Subcutaneous adipose tissue (tissue), 4 donors: Measurements from ENCODE around the gene GULP1. TPM values are rescaled to one million over a fixed set of nuclear protein-coding genes. Genes with fewer than 3 reads are reported as not detected.

Source experiments
- total RNA-seq, 4 donors: library from RNA; depleted of rRNA; stranded (reverse); fragments of >200 nt; gene quantifications; one replicate each; pipeline ENCODE4 v1.1.0, GENCODE V29; 2016
- TF ChIP-seq, protein P1 (sequence below): fragments of 450-650 bp; IDR thresholded peaks from one replicate; pipeline ENCODE4 v1.5.1; 2016; ENCODE audit warnings: low read depth, mild to moderate bottlenecking, control low read depth, antibody characterized with exemption, moderate library complexity

GULP1 gene
- total RNA-seq, 4 donors from 2014 or later, result 13.3 to 42.2 (median 30.3) TPM

DNA sequence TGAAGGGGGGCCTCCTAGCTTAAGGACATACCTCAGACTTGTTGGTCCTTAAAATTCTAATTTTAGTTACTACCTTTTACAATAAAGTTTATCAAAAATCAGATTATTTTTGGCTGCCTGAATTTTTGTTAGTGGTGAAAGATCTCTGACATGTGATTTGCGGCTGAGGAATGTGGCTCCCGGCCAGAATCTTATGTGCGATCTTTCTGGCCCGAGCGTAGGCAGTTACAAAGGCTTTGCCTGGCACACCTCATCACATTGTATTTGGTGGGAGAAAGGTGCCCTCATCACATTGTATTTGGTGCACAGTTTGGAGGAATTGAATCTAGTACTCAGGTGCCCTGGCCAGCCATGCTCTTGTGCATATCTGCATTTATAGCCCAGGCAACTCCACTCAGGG is 289.1 kb downstream of the GULP1 start:
- TF ChIP-seq, protein P1, sequence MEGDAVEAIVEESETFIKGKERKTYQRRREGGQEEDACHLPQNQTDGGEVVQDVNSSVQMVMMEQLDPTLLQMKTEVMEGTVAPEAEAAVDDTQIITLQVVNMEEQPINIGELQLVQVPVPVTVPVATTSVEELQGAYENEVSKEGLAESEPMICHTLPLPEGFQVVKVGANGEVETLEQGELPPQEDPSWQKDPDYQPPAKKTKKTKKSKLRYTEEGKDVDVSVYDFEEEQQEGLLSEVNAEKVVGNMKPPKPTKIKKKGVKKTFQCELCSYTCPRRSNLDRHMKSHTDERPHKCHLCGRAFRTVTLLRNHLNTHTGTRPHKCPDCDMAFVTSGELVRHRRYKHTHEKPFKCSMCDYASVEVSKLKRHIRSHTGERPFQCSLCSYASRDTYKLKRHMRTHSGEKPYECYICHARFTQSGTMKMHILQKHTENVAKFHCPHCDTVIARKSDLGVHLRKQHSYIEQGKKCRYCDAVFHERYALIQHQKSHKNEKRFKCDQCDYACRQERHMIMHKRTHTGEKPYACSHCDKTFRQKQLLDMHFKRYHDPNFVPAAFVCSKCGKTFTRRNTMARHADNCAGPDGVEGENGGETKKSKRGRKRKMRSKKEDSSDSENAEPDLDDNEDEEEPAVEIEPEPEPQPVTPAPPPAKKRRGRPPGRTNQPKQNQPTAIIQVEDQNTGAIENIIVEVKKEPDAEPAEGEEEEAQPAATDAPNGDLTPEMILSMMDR, result no peak

DNA sequence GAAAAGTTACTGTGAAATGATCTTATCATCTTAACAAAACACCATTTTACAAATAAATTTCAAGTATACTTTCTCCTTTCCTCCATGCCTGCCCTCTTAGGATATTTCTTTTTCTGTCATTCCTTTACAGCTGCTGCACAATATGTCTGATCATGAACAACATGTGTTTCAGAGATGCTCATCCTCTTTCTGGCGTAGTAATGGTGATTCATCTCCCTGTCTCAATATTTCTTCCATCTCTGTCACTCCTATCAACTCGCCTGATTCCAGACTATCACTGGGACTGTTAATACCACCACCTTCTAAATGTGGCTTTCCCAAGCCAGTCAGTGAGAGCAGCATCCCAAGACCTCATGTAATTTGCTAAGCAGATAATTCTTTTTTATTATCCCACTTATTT is 290.5 kb downstream of the GULP1 start:
- TF ChIP-seq, protein P1, result no peak

DNA sequence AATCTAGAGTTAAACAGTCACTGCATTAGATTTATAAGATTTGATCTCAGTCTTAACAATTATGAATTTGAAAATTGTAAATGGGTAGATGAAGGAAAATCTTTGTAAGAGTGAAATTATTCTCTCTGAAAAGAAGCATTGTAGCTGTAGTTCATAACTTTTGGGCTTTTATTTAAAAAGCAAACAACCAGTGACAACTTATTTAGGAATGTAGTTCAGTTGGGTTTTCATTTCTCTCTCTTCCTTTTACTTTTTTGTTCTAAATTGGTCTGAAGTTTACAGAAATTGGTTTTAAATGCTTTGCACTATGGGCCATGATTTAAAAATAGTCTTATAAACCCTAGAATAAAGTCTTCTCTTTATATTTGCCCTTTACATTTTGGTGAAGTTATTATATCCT is 296.6 kb downstream of the GULP1 start:
- TF ChIP-seq, protein P1, result no peak

DNA sequence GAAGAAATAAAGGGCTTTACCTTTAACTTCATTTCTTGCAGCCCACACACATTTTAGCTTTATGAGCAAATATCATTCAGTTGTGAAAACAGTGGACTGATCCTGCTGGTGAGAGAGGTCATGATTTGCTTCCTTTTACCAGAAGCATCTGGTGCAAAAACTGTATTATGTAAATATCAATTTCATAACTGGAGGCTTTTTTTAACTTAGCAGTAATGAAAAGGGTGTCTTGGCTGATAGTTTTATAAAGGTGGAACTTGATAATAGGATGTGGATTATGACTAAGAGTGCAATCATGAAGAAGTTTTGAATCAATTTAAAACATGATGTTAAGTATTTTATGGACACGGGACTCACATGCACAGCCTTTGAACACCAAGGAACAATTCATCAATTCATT is 304.4 kb downstream of the GULP1 start:
- TF ChIP-seq, protein P1, result no peak

DNA sequence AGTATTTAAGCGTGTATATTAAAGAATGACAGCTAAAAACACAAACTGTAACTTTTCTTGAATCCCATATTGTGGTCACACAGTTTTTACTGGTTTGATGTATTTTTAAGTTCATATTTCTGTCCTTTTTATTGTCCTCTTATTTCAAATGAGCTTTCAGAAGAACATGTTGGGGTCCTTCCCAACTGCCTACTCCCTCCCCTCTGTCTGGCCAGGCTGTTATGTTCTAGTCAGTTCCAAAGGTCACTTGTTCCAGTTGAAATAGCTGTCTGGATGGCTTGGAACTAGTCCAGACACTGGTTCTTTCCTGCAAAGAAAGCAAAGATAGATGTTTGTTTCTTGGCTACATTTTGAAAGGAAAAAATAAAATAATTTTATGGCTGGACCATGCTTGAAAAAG is 306.9 kb downstream of the GULP1 start:
- TF ChIP-seq, protein P1, result no peak

DNA sequence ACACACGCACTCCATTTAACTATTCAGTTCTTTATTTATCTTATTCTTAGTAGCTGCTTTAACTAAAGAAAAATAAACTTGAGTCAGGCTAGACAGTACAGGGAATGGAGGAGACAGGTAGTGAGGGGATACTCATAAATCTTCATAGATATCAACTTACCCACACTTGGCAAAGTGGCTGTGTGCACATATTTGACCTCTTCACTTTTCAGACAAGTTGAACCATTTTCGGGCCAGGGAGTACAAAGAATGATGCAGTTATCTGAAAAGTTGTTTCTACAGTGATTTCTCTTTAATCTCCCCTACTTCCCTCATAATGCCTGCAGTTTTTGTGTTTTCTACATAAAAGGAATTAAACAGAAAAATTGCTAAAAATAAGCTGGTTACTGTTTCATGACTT is 307.5 kb downstream of the GULP1 start:
- TF ChIP-seq, protein P1, result no peak

DNA sequence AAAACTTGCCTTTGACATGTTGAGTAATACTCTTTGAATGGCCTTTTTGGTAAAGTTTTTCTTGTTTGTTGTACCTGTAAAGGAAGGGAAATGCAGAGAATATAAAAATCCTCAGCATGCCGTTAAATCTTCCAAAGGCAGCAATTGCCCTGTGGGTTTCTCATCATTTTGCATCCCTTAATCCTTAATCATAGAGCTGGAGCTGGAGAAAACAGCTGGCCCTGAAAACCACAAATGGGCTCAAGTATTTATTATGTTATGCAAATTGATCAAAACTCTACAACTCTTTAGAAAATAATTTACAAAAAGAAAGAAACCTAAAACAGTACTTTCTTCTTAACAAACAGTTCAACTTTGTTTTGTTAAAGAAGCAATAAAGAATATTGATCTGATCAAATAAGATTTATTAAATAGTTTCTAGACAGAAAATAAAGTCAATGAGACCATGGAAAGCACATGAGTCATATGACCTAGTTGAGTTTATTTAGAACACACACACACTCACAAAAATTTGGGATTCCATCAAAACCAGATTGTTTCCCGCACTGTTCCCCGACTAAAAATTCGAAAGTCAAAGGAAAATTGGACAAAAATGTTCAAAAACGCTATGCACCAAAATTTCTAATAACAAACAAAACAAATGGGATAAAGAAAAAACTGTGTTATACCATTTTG is 309.0 kb downstream of the GULP1 start:
- TF ChIP-seq, protein P1, result no peak
